GM23338 (cell line): ENCODE results near the gene TRPM3. TPM values are rescaled to one million over a fixed set of nuclear protein-coding genes. Genes with fewer than 3 reads are reported as not detected.

ENCODE experiments used
- ATAC-seq: fragments of 200-7000 bp; cut with Tn5 transposase; 3 replicates; pipeline ENCODE4 v1.9.1; 2020
- DNase-seq: peaks from one replicate; pipeline ENCODE4 v3.0.0-alpha.2; 2015; ENCODE audit warnings: low spot score
- H2AFZ ChIP-seq: fragments of 200-600 bp; sonication (generic); 2 replicates; pipeline ENCODE4 v1.8.0; 2016; ENCODE audit warnings: antibody characterized with exemption, mild to moderate bottlenecking, moderate library complexity
- H3F3A ChIP-seq: fragments of 200-600 bp; sonication (generic); replicated peaks from 2 replicates; pipeline ENCODE4 v1.8.0; 2017; ENCODE audit warnings: antibody characterized with exemption, mixed run types, low read depth
- H3K27ac ChIP-seq: fragments of 200-600 bp; sonication (generic); 2 replicates; pipeline ENCODE4 v1.6.1; 2016; ENCODE audit warnings: low read depth
- H3K27me3 ChIP-seq: fragments of 200-600 bp; sonication (generic); 2 replicates; pipeline ENCODE4 v1.8.0; 2016; ENCODE audit warnings: mild to moderate bottlenecking, mixed run types, moderate library complexity; ENCODE audit not compliant: insufficient read depth
- H3K36me3 ChIP-seq: fragments of 200-600 bp; sonication (generic); 2 replicates; pipeline ENCODE4 v1.8.0; 2016; ENCODE audit warnings: mild to moderate bottlenecking; ENCODE audit not compliant: insufficient read depth
- H3K4me1 ChIP-seq: fragments of 200-600 bp; sonication (generic); 2 replicates; pipeline ENCODE4 v1.8.0; 2016; ENCODE audit warnings: mild to moderate bottlenecking, moderate library complexity; ENCODE audit not compliant: insufficient read depth
- H3K4me2 ChIP-seq: fragments of 200-600 bp; sonication (generic); 2 replicates; pipeline ENCODE4 v1.7.1; 2017; ENCODE audit warnings: mixed run types
- H3K4me3 ChIP-seq: fragments of 200-600 bp; sonication (generic); 2 replicates; pipeline ENCODE4 v1.6.1; 2016; ENCODE audit warnings: mixed run types
- H3K79me2 ChIP-seq: fragments of 200-600 bp; sonication (generic); replicated peaks from 2 replicates; pipeline ENCODE4 v1.8.0; 2017; ENCODE audit warnings: mild to moderate bottlenecking; ENCODE audit not compliant: insufficient read depth
- H3K9me2 ChIP-seq: fragments of 200-600 bp; sonication (generic); 2 replicates; pipeline ENCODE4 v1.8.0; 2017; ENCODE audit not compliant: insufficient read depth
- H4K20me1 ChIP-seq: fragments of 200-600 bp; sonication (generic); replicated peaks from 2 replicates; pipeline ENCODE4 v1.8.0; 2017; ENCODE audit warnings: mild to moderate bottlenecking; ENCODE audit not compliant: insufficient read depth
- H3K27ac Mint-ChIP-seq: 2 replicates; pipeline ENCODE4 v1.8.0; 2020; ENCODE audit warnings: inconsistent platforms, mild to moderate bottlenecking, moderate library complexity, mixed read lengths
- H3K27me3 Mint-ChIP-seq: 3 replicates; pipeline ENCODE4 v1.8.0; 2022; ENCODE audit warnings: low read depth, mild to moderate bottlenecking, moderate library complexity, mixed read lengths, inconsistent platforms; ENCODE audit not compliant: insufficient read depth, poor library complexity
- H3K36me3 Mint-ChIP-seq: 3 replicates; pipeline ENCODE4 v1.8.0; 2021; ENCODE audit warnings: low read depth, mild to moderate bottlenecking, inconsistent platforms, moderate library complexity, mixed read lengths
- H3K4me1 Mint-ChIP-seq: 3 replicates; pipeline ENCODE4 v1.8.0; 2020; ENCODE audit warnings: mild to moderate bottlenecking, inconsistent platforms, mixed read lengths
- H3K4me3 Mint-ChIP-seq: 3 replicates; pipeline ENCODE4 v1.8.0; 2021; ENCODE audit warnings: moderate library complexity, mild to moderate bottlenecking, inconsistent platforms, mixed read lengths
- H3K9me3 Mint-ChIP-seq: 3 replicates; pipeline ENCODE4 v1.8.0; 2020; ENCODE audit warnings: moderate library complexity, mild to moderate bottlenecking, inconsistent platforms, mixed read lengths
- CREB1 ChIP-seq: fragments of 250-450 bp; sonication (Bioruptor Pico); IDR thresholded peaks from 2 replicates; pipeline ENCODE4 v1.5.0; 2020; ENCODE audit warnings: low read depth, mild to moderate bottlenecking, moderate library complexity
- ETS1 ChIP-seq: IDR thresholded peaks from 2 replicates; pipeline ENCODE4 v1.6.1; 2016; ENCODE audit warnings: antibody characterized with exemption
- EZH2 ChIP-seq: fragments of 200-600 bp; sonication (generic); IDR thresholded peaks from one replicate; pipeline ENCODE4 v1.8.0; 2017; ENCODE audit warnings: antibody characterized with exemption, mild to moderate bottlenecking, low read depth; ENCODE audit not compliant: unreplicated experiment
- EZH2phosphoT487 ChIP-seq: fragments of 200-600 bp; sonication (generic); IDR thresholded peaks from one replicate; pipeline ENCODE4 v1.8.1; 2018; ENCODE audit warnings: antibody characterized with exemption; ENCODE audit not compliant: unreplicated experiment
- JUNB ChIP-seq: IDR thresholded peaks from one replicate; pipeline ENCODE4 v1.6.1; 2016; ENCODE audit warnings: antibody characterized with exemption; ENCODE audit not compliant: unreplicated experiment
- NANOG ChIP-seq: IDR thresholded peaks from 2 replicates; pipeline ENCODE4 v1.6.1; 2016; ENCODE audit warnings: antibody characterized with exemption, borderline replicate concordance
- POLR2AphosphoS5 ChIP-seq: IDR thresholded peaks from 2 replicates; pipeline ENCODE4 v1.6.1; 2016; ENCODE audit warnings: antibody characterized with exemption, low read depth
- REST ChIP-seq: IDR thresholded peaks from one replicate; pipeline ENCODE4 v1.6.1; 2018; ENCODE audit warnings: antibody characterized with exemption; ENCODE audit not compliant: unreplicated experiment
- STAT1 ChIP-seq: IDR thresholded peaks from one replicate; pipeline ENCODE4 v1.6.1; 2016; ENCODE audit warnings: antibody characterized with exemption; ENCODE audit not compliant: unreplicated experiment
- ZNF114 ChIP-seq: fragments of 250-450 bp; sonication (Bioruptor Pico); IDR thresholded peaks from 2 replicates; pipeline ENCODE4 v1.5.0; 2020; ENCODE audit warnings: mild to moderate bottlenecking, moderate library complexity
- ZNF331 ChIP-seq: fragments of 250-450 bp; sonication (Bioruptor Pico); IDR thresholded peaks from 2 replicates; pipeline ENCODE4 v1.5.0; 2020; ENCODE audit warnings: low read depth, mild to moderate bottlenecking, moderate library complexity
- ZNF462 ChIP-seq: fragments of 250-450 bp; sonication (Bioruptor Pico); IDR thresholded peaks from 2 replicates; pipeline ENCODE4 v1.5.0; 2020; ENCODE audit warnings: mild to moderate bottlenecking, moderate library complexity
- polyA plus RNA-seq: library from polyadenylated mRNA; unstranded; fragments of >200 nt; fragmentation: Nextera tagmentation; extraction: Ambion mirVana; gene quantifications from 2 replicates; pipeline ENCODE4 v1.2.1, GENCODE V29; 2016
- total RNA-seq: library from RNA; depleted of rRNA; stranded (reverse); fragments of >200 nt; shearing (Covaris generic); gene quantifications from 2 replicates; pipeline ENCODE4 v1.2.3, GENCODE V29; 2014
- TF ChIP-seq, protein P1 (sequence below), 2 experiments: fragments of 200-600 bp in 1 of 2; sonication (generic) in 1 of 2; conservative IDR thresholded peaks; 2 replicates each; pipeline versions ENCODE4 v1.5.1 to v1.6.1; 2016 to 2017; ENCODE audit warnings: antibody characterized with exemption in 2 of 2, low read depth in 2 of 2, mild to moderate bottlenecking in 2 of 2, moderate library complexity in 1 of 2

Gene TRPM3
- total and polyA plus RNA-seq, 2 experiments from 2014 or later = 2.8 to 8.2 TPM

DNA sequence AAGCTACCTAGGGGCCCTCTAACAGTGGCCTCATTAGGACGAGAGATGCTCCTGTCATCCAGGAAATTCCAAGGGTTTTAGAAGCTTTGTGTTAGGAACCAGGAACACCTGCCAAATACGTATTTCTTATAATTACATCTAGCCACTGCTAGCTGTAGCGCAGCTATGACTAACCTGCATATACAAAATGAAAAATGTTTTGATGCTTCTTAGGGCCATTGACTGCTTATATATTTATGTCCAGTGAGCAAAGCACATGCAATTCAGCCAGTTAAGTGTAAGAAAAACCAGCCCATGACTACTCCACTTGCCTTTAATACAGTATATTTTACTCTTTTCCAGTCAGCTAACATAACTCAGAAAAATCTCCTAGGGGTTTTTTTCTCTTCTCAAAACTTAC is 143.3 kb downstream of the TRPM3 start:
- no peaks in the 10 kb centered on the region for H3K4me1 ChIP-seq
- Mint-ChIP-seq H3K9me3 (no peaks in the 10 kb centered on the region), H3K36me3 (no peaks in the 10 kb centered on the region), H3K4me1 (peaks cover 6% of the 10 kb centered on the region; the same call in 1 of the 3 replicates), H3K27me3 (no peaks in the 10 kb centered on the region), H3K27ac (no peak overlapping the region), H3K4me3 (no peak overlapping the region)
- peaks cover 8% of the 10 kb centered on the region; the same call in 1 of the 2 replicates for H3K9me2 ChIP-seq
- H3K27ac ChIP-seq = no peak overlapping the region
- no peak overlapping the region for H3K4me3 ChIP-seq
- no peaks in the 10 kb centered on the region for H3F3A ChIP-seq
- ATAC-seq (no peak), DNase-seq (no peak)
- no peaks in the 10 kb centered on the region for H3K79me2 ChIP-seq
- no peak overlapping the region for H3K4me2 ChIP-seq
- no peaks in the 10 kb centered on the region for H4K20me1 ChIP-seq
- TF ChIP-seq NANOG (no peak), EZH2phosphoT487 (no peak), ETS1 (no peak), EZH2 (no peak), ZNF114 (CRISPR knock-in tag) (no peak), CREB1 (no peak), STAT1 (no peak), JUNB (no peak), ZNF331 (CRISPR knock-in tag) (no peak), ZNF462 (CRISPR knock-in tag) (no peak), POLR2AphosphoS5 (no peak), REST (no peak)
- TF ChIP-seq, protein P1, sequence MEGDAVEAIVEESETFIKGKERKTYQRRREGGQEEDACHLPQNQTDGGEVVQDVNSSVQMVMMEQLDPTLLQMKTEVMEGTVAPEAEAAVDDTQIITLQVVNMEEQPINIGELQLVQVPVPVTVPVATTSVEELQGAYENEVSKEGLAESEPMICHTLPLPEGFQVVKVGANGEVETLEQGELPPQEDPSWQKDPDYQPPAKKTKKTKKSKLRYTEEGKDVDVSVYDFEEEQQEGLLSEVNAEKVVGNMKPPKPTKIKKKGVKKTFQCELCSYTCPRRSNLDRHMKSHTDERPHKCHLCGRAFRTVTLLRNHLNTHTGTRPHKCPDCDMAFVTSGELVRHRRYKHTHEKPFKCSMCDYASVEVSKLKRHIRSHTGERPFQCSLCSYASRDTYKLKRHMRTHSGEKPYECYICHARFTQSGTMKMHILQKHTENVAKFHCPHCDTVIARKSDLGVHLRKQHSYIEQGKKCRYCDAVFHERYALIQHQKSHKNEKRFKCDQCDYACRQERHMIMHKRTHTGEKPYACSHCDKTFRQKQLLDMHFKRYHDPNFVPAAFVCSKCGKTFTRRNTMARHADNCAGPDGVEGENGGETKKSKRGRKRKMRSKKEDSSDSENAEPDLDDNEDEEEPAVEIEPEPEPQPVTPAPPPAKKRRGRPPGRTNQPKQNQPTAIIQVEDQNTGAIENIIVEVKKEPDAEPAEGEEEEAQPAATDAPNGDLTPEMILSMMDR (conservative IDR thresholded peaks at IDR 0.05; ENCODE audit: low read depth in 2 of 2) = no peak
- H3K36me3 ChIP-seq = no peaks in the 10 kb centered on the region
- no peaks in the 10 kb centered on the region for H3K27me3 ChIP-seq
- no peak overlapping the region for H2AFZ ChIP-seq
